Peyer's patch (tissue), 4 donors: ENCODE results near the gene TRPV4.

Experiments
- CTCF ChIP-seq, 6 experiments: fragments of 450-650 bp in 4 of 6; fragments of 200-600 bp in 2 of 6; sonication (generic) in 1 of 6; IDR thresholded peaks; one replicate each; pipeline ENCODE4 v1.5.1; 2017 to 2019; ENCODE audit warnings: antibody characterized with exemption in 6 of 6, mild to moderate bottlenecking in 3 of 6, moderate library complexity in 1 of 6
- POLR2A ChIP-seq, 2 donors: fragments of 450-650 bp; IDR thresholded peaks; one replicate each; pipeline ENCODE4 v1.5.1; 2017; ENCODE audit warnings: antibody characterized with exemption in 2 of 2, mild to moderate bottlenecking in 2 of 2, moderate library complexity in 2 of 2

DNA sequence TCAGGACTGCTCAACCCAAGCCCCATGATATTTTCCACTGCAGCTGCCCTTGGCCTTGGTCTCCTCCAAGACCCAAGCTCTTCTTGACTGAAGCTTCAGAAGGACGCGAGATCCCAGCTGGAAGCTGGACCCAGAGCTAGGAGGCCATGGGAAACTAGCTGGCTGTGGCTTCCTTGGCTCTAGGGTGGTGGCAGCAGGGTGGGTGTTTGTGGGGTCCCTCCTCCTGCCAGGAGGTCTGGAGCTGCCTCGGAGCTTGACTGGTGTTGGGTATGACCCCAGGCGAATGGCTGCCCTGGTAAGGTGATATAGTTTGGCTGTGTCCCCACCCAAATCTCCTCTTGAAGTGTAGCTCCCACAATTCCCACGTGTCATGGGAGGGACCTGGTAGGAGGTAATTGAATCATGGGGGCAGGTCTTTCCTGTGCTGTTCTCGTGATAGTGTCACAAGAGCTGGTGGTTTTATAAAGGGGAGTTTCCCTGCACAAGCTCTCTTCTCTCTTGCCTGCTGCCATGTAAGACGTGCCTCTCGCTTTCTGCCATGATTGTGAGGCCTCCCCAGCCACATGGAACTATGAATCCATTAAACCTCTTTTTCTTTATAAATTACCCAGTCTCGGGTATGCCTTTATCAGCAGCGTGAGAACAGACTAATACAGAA lies 51.4 kb downstream of the TRPV4 start:
- TF ChIP-seq CTCF (IDR thresholded peaks at IDR 0.05): no peak
- no peak for TF ChIP-seq POLR2A (IDR thresholded peaks at IDR 0.05)
